Measurements from ENCODE around the gene MIF4GD. TPM values are rescaled to one million over a fixed set of nuclear protein-coding genes. Genes with fewer than 3 reads are reported as not detected.
"Not testable (repeated sequence)": the region's sequence is repeated elsewhere in the genome, so short reads cannot be mapped to it uniquely, and the experiment has no call there.

Gene MIF4GD
- total RNA-seq, 1 donor from 2014 or later = 5.0 TPM

DNA sequence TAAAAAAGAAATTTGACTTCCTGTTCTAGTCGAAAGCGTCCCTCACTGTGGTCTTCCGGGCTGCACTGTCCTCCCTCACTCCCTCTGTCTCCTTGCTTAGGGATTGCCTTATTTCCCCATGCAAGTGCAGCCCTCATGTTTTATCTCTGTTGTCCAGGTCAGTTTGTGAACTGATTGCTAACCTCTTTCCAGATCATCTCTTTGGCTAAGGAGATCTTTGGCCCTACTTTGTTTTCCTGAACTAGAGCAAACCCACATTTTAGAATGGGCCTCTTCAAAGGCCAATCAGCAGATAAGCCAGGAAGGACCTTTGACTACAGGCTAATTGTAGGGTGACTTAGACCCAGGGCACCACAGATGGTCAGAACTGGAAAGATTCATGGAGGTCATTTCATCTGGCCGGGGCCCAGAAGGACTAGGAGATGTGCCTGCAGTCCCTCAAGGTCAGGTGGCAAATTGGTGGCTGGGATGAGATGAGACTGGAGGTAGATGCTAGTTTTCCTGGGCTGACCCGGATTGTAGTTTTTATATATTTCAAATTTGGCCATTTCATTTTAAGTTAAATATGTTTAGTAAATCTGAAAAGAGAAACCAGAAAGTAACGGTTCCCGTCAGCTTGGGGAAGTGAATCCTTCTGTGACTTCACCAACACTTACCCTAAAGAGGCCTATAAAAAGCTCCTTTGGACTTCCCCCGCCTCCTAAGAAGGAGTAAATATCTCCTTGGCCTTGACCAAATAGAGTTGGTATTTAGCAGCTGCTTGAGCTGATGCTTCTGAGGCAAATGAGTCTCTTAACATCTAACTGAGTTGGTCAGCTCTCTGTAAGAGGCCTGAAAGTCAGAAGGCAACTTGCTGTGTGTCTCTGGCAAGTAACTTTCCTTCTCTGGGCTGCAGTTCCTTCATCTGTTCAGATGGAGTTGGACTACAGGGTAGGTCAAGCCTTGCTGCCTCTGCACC is 24.4 kb upstream of the MIF4GD start:
- no peak overlapping the region for H3K4me3 ChIP-seq (ENCODE audit: insufficient read depth, low read depth, low read length)
- H3K27me3 ChIP-seq (ENCODE audit: insufficient read depth, low read length) = no peaks in the 10 kb centered on the region
- H3K9ac ChIP-seq (ENCODE audit: low read length) = no peak overlapping the region
- Mint-ChIP-seq H3K4me3 (ENCODE audit: unreplicated experiment) (no peak overlapping the region), H3K4me1 (ENCODE audit: low read depth, unreplicated experiment) (no peaks in the 10 kb centered on the region), H3K27ac (ENCODE audit: unreplicated experiment) (no peak overlapping the region), H3K36me3 (ENCODE audit: low read depth, unreplicated experiment) (peaks cover 3% of the 10 kb centered on the region), H3K27me3 (ENCODE audit: low read depth, unreplicated experiment) (no peaks in the 10 kb centered on the region), H3K9me3 (ENCODE audit: unreplicated experiment) (no peaks in the 10 kb centered on the region)
- no peaks in the 10 kb centered on the region for H3K4me1 ChIP-seq (ENCODE audit: insufficient read depth, low read length)
- H3K9me3 ChIP-seq (ENCODE audit: insufficient read depth, low read depth, low read length) = no peaks in the 10 kb centered on the region
- no peaks in the 10 kb centered on the region for H3K36me3 ChIP-seq (ENCODE audit: insufficient read depth, low read length)
- FAIRE-seq (no peak), DNase-seq (ENCODE audit: low read depth) (no peak)
- no peaks in the 10 kb centered on the region for H4K20me1 ChIP-seq (ENCODE audit: insufficient read depth, low read length)
- H2AFZ ChIP-seq (ENCODE audit: low read depth, low read length) = no peak overlapping the region
- H3K27ac ChIP-seq (ENCODE audit: low read depth, low read length) = no peak overlapping the region
- no peaks in the 10 kb centered on the region for H3K79me2 ChIP-seq (ENCODE audit: insufficient read depth, low read length)
- no peak for TF ChIP-seq EZH2 (IDR thresholded peaks at IDR 0.05; ENCODE audit: insufficient read depth, low read length)
- H3K4me2 ChIP-seq (ENCODE audit: low read length) = no peak overlapping the region

DNA sequence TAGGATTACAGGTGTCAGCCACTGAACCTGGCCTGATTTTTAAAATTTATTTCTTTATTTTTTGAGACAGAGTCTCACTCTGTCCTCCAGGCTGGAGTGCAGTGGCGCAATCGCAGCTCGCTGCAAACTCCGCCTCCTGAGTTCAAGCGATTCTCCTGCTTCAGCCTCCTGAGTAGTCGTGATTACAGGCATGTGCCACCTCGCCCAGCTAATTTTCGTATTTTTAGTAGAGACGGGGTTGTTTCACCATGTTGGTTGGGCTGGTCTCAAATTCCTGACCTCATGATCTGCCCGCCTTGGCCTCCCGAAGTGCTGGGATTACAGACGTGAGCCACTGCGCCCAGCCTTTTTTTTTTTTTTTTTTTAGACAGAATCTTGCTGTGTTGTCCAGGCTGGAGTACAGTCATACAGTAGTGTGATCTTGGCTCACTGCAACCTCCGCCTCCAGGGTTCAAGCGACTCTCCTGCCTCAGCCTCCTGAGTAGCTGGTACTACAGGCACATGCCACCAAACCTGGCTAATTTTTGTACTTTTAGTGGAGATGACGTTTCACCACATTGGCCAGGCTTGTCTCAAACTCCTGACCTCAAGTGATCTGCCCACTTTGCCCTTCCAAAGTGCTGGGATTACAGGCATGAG is 21.9 kb upstream of the MIF4GD start:
- H3K4me3 Mint-ChIP-seq (ENCODE audit: unreplicated experiment); H3K36me3 ChIP-seq (ENCODE audit: insufficient read depth, low read length); H3K4me1 ChIP-seq (ENCODE audit: insufficient read depth, low read length); H3K9me3 ChIP-seq (ENCODE audit: insufficient read depth, low read depth, low read length); DNase-seq (ENCODE audit: low read depth); H3K79me2 ChIP-seq (ENCODE audit: insufficient read depth, low read length); H3K9me3 Mint-ChIP-seq (ENCODE audit: unreplicated experiment); H3K9ac ChIP-seq (ENCODE audit: low read length); H4K20me1 ChIP-seq (ENCODE audit: insufficient read depth, low read length); H2AFZ ChIP-seq (ENCODE audit: low read depth, low read length); H3K4me3 ChIP-seq (ENCODE audit: insufficient read depth, low read depth, low read length); H3K27ac ChIP-seq (ENCODE audit: low read depth, low read length); FAIRE-seq; H3K4me2 ChIP-seq (ENCODE audit: low read length); H3K27me3 Mint-ChIP-seq (ENCODE audit: low read depth, unreplicated experiment); H3K36me3 Mint-ChIP-seq (ENCODE audit: low read depth, unreplicated experiment); H3K4me1 Mint-ChIP-seq (ENCODE audit: low read depth, unreplicated experiment); H3K27me3 ChIP-seq (ENCODE audit: insufficient read depth, low read length): not testable (repeated sequence)
- peak overlapping the region; percentile 26 for H3K27ac Mint-ChIP-seq (ENCODE audit: unreplicated experiment)

- H3K27ac Mint-ChIP-seq (ENCODE audit: unreplicated experiment) = peak overlapping the region; percentile 98
- DNase-seq (ENCODE audit: low read depth) = no peak
- H3K27me3 Mint-ChIP-seq (ENCODE audit: low read depth, unreplicated experiment) = no peaks in the 10 kb centered on the region
- H3K4me3 Mint-ChIP-seq (ENCODE audit: unreplicated experiment) = peak overlapping the region; percentile 98
- no peaks in the 10 kb centered on the region for H3K9me3 ChIP-seq (ENCODE audit: insufficient read depth, low read depth, low read length)
- peak overlapping the region; percentile 81 for H3K4me3 ChIP-seq (ENCODE audit: insufficient read depth, low read depth, low read length)
- H3K4me1 ChIP-seq (ENCODE audit: insufficient read depth, low read length) = peaks cover 5% of the 10 kb centered on the region
- H3K27me3 ChIP-seq (ENCODE audit: insufficient read depth, low read length) = no peaks in the 10 kb centered on the region
- peak overlapping the region; percentile 82 for H3K9ac ChIP-seq (ENCODE audit: low read length)
- no peak for FAIRE-seq
- peak overlapping the region; percentile 93 for H2AFZ ChIP-seq (ENCODE audit: low read depth, low read length)
- peak overlapping the region; percentile 98 for H3K4me2 ChIP-seq (ENCODE audit: low read length)
- peak overlapping the region; percentile 82 for H3K27ac ChIP-seq (ENCODE audit: low read depth, low read length)
- peaks cover 3% of the 10 kb centered on the region for H3K36me3 Mint-ChIP-seq (ENCODE audit: low read depth, unreplicated experiment)
- peaks cover 3% of the 10 kb centered on the region for H3K79me2 ChIP-seq (ENCODE audit: insufficient read depth, low read length)
- no peaks in the 10 kb centered on the region for H3K9me3 Mint-ChIP-seq (ENCODE audit: unreplicated experiment)
- H3K36me3 ChIP-seq (ENCODE audit: insufficient read depth, low read length) = no peaks in the 10 kb centered on the region
- no peaks in the 10 kb centered on the region for H4K20me1 ChIP-seq (ENCODE audit: insufficient read depth, low read length)
- TF ChIP-seq EZH2 (IDR thresholded peaks at IDR 0.05; ENCODE audit: insufficient read depth, low read length) = no peak
- no peak for TF ChIP-seq CTCF (IDR thresholded peaks at IDR 0.05; ENCODE audit: insufficient read depth, low read depth, low read length)
- H3K4me1 Mint-ChIP-seq (ENCODE audit: low read depth, unreplicated experiment) = peaks cover 4% of the 10 kb centered on the region
These were observed 18.9 kb upstream of the MIF4GD start for GRCh38 chr17:75289832-75290337.
